GM18519 (cell line): ENCODE results near the gene AFF1.

Experiments
- ATAC-seq: cut with Tn5 transposase; IDR thresholded peaks from one replicate; pipeline ENCODE4 v1.9.1; 2021; ENCODE audit warnings: mild to moderate bottlenecking, moderate library complexity; ENCODE audit not compliant: unreplicated experiment, low FRiP score

AFF1 gene

GRCh38 chr4:86918539-86919072 lies 16.2 kb upstream of the AFF1 start:
- no peak for ATAC-seq

GRCh38 chr4:86919561-86920223 lies 15.1 kb upstream of the AFF1 start:
- ATAC-seq, result no peak

- no peak for ATAC-seq
Observed at GRCh38 chr4:86921608-86922252, 13.1 kb upstream of the AFF1 start.

- no peak for ATAC-seq
Observed at GRCh38 chr4:86924811-86925210, 10.0 kb upstream of the AFF1 start.

DNA sequence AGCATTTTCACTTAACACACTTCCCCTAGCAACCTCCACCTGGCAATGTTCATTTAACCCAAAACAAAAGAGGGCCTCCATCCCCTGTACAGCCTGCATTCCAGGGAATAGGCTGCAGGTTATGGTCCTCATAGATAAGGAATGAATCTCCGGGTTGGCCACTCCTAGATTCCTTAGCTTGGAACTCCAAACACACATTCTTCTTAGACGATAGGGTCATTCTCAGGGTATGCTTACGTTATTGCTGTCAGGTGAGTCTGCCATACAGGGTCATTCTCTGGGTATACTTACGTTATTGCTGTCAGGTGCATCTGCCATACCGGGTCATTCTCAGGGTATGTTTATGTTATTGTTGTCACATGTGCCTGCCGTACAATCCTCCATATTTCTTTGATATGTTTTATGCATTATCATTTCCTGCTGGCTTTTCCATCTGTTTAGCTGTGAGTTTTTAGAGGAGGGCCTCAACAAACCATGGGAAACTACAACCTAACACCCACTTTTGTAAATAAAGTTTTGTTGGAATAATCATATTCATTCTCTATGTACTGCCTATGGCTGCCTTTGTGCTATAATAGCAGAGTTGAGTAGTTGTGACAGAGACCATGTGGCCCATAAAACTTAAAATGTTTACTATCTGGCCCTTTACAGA lies 8.2 kb upstream of the AFF1 start:
- ATAC-seq, result no peak

GRCh38 chr4:86927843-86928395 lies 6.9 kb upstream of the AFF1 start:
- no peak for ATAC-seq

- no peak for ATAC-seq
Observed at GRCh38 chr4:86928400-86929255, 6.2 kb upstream of the AFF1 start.

GRCh38 chr4:86934147-86934770 lies 552 bp upstream of the AFF1 start:
- no peak for ATAC-seq

DNA sequence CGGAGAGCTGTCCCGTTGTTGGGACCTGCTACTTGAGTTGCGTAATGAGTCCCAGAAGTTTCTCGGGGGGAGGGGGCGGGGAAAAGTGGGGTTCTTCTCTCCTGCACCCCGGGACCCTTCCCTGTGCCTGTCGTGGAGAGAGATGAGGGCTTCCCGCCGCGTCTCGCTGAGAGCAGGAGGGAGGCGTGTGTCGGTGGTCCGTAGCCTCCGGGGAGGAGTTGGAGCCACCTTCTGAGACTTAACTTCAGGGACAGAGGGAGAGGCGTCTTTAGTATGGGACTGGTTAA lies 698 bp downstream of the AFF1 start:
- ATAC-seq, result no peak

- peak; percentile 24 for ATAC-seq
Observed at GRCh38 chr4:86935853-86936733, 1.3 kb downstream of the AFF1 start.

DNA sequence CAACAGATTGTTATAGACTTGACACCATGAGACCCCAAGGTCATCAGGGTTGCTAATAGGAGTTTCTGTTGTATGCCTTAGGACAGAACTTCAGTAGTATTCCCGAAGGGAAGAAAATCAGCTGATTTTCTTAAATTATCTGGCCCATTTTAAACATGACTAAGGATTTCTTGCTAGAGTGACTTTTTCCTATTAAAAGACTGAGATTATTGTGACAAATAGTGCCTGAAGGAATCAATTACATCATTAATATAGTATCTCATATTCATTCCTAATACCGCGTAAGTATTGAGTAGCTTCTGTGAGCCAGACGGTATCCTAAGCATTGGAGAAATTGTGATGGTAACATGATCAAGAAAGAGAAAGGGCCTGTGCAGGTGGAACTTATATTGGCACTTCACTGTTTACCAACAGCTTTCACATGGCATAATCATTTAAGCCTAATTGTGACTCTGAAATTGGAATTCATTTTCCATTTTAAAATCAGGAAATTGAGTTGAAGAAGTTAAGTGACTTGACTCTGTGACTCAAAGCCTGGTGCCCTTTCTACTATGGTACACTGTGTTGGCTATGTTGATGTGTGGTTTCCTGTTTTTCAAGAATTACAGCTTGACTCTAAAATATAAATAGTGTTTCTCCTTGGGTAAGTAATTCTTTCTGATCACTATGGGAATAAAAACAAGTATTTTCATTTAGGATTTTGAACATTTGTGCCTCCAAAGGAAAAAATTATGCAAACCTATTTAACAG lies 4.1 kb downstream of the AFF1 start:
- no peak for ATAC-seq

DNA sequence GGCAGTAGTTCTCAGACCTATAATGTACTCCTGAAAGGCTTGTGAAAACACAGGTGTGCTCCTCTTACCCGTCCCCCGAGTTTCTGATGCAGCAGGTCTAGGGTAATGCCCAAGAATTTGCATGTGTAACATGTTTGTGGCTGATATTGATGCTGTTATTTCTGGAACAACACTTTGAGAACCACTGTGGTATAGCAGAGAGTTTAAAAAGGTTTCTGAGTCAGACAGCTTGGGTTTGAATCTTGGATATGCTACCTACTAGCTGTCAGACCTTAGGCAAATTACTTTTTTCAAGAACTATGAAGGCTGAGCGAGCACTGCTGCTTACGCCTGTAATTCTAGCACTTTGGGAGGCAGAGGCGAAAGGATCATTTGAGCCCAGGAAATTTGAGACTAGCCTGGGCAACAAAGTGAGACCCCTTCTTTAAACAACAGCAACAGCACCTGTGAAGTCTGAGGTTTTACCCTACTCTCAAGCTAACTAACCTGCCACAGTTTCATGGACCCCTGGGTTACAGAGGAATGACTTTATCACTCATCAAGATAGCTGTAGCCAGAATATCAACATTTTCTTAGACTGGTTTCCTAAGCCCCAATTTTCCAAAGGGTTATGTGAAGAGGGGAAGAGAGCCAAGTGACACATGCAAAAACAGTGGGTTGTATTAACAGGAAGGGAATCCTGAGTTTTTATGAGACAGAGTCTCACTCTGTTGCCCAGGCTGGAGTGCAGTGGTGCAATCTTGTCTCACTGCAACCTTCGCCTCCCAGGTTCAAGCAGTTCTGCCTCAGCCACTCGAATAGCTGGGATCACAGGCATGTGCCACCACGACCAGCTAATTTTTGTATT lies 5.1 kb downstream of the AFF1 start:
- peak; percentile 75 for ATAC-seq

GRCh38 chr4:86940920-86941460 lies 6.2 kb downstream of the AFF1 start:
- ATAC-seq, result no peak

DNA sequence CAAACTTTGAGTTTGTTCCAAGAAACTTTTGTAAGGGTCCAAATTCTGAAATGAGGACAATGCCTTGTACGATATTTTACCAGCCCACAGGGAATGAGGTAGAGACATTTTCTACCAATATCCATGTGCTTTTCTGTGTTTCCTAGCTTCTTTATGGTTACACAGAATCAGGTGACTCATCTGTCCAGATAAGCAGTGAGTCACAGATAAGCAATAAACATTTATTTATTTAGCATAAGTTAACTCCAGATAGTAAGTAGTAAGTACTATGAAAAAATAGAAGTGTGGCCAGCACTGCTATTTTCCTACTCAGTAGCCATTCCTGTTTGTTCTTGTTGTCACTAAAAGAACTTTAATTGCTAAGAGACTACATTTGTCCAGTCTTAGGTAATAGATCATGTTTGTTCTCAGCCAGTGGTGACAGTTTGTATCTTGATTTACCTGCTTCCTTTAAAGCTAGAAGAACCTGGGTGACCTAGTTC lies 7.4 kb downstream of the AFF1 start:
- no peak for ATAC-seq

- ATAC-seq, result no peak
Observed at GRCh38 chr4:86944964-86945781, 10.4 kb downstream of the AFF1 start.

DNA sequence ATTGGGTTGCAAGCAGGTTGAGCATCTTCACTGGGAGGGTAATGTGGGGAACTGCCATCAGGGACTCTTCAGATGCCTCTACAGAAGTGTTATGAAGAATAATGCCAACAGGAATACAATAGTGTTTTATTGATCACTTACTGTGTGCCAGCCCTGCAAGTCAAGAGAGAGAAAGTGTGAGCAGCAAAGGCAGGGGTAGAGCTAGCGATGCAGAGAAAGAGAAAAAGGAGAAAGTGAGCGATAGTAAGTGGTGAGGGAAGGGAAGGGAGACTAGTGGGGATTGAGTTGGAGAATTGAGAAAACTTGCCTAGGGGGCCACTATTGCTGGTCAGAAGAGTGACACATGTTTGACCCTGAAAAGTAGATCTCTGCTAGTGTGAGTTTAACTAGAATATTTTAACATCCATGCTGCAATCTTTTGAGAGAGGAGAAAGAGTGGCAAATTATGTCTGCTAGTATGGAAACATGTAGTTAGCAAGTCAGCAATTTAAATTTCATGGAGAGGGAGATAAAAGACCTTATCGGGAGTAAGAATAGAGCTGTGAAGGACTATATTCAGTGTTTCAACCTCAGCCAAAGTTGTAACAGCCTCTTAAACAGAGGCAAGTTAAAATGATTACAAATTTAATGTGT lies 12.2 kb downstream of the AFF1 start:
- ATAC-seq, result no peak
